Keratinocyte (primary cell): ENCODE data around the gene RNASE9.

ENCODE experiments used
- EZH2 ChIP-seq: IDR thresholded peaks from one replicate; pipeline ENCODE4 v1.6.1; 2012; ENCODE audit warnings: inconsistent platforms, mild to moderate bottlenecking, low read length, moderate library complexity
- TF ChIP-seq, protein P1 (sequence below), 3 experiments: IDR thresholded peaks in 1 of 3; conservative IDR thresholded peaks in 1 of 3; optimal IDR thresholded peaks in 1 of 3; 2 replicates in 2 of 3; 3 replicates in 1 of 3; pipeline versions ENCODE3 to v1.5.1; 2011; ENCODE audit warnings: low read length in 3 of 3, mild to moderate bottlenecking in 3 of 3, moderate library complexity in 2 of 3, control low read depth in 1 of 3, inconsistent platforms in 1 of 3; ENCODE audit not compliant: insufficient read depth in 2 of 3; ENCODE audit errors: extremely low read depth in 1 of 3

DNA sequence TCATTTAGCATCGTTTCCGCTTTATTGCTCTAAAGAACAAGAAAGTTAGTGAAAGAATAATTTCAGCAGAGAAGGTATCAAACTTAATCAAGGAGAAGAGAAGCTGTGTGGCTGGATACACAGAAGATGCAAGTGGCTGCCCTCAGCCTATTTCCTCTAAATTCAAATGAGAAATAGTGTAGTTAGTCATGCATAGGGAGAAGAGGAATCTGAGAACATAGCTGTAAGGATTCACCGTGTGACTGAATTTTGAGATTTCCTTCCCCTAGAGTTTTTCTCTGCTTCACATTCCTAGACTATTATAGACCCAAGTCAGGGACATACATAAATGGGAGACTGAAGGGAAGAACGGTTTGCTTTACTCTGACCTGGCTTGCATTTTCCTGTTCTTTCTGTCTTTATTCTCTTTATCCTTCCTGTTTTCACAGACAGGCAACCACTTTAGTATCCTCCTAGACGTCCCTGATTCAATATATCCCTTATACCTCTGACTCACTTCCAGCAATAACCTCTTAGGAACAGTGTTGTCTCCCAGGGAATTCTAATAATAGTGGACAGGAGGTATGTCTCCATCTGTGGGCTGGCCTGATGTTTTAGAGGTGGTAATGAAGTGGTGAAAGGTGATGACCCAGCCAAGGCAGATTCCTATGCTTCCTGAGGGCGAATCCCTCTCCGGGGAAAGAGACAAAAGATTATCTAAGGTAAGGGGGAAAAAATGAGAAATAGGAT lies 48.5 kb downstream of the RNASE9 start:
- TF ChIP-seq EZH2, result no peak
- TF ChIP-seq, protein P1, sequence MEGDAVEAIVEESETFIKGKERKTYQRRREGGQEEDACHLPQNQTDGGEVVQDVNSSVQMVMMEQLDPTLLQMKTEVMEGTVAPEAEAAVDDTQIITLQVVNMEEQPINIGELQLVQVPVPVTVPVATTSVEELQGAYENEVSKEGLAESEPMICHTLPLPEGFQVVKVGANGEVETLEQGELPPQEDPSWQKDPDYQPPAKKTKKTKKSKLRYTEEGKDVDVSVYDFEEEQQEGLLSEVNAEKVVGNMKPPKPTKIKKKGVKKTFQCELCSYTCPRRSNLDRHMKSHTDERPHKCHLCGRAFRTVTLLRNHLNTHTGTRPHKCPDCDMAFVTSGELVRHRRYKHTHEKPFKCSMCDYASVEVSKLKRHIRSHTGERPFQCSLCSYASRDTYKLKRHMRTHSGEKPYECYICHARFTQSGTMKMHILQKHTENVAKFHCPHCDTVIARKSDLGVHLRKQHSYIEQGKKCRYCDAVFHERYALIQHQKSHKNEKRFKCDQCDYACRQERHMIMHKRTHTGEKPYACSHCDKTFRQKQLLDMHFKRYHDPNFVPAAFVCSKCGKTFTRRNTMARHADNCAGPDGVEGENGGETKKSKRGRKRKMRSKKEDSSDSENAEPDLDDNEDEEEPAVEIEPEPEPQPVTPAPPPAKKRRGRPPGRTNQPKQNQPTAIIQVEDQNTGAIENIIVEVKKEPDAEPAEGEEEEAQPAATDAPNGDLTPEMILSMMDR (optimal IDR thresholded peaks at IDR 0.05 in 1 of 3, IDR thresholded peaks at IDR 0.05 in 1 of 3, conservative IDR thresholded peaks at IDR 0.05 in 1 of 3; ENCODE audit: extremely low read depth in 1 of 3, insufficient read depth in 2 of 3, low read length in 3 of 3), result no peak
